ENCODE data around the gene NOXRED1. TPM values are rescaled to one million over a fixed set of nuclear protein-coding genes. Genes with fewer than 3 reads are reported as not detected.

The NOXRED1 gene
- total and polyA plus RNA-seq, 2 donors (not counting 1 experiment from before 2014, with no cell fraction given), result 0.42 to 1.5 TPM

DNA sequence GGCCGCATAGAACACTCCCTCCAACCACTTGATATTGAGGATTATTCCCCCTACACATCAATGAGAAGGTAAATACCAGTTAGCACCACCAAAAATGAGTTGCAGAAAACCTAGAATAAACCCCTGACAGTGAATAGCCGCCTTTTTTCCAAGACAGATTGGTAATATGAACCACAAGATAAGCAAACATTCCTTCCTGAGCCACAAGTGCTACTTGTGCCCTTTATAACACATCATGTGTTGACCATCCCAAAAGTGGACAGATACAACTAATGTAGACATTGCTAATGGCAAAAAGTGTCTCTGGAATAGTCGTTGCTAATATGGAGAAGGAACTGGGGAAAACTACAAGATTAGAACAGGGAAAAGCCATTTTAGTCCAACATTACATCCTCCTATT, 17.2 kb downstream of the NOXRED1 start:
- Histone ChIP-seq H2AFZ (ENCODE audit: insufficient read depth, low read depth, low read length, poor library complexity, severe bottlenecking) (no peak overlapping the region), H3K9ac (ENCODE audit: low read length) (no peak overlapping the region), H3K4me2 (replicated peaks; ENCODE audit: low read depth, low read length, poor library complexity, severe bottlenecking) (no peak overlapping the region), H3K9me3 (ENCODE audit: control extremely low read depth in 1 of 3, control insufficient read depth in 2 of 3, insufficient read depth in 1 of 3, low read length in 2 of 3) (no peaks in the 10 kb centered on the region), H3K4me1 (ENCODE audit: control insufficient read depth in 2 of 2, insufficient read depth in 2 of 2, low read length in 2 of 2) (peaks cover 5 to 7% of the 10 kb centered on the region in 2 donors), H3K27me3 (replicated peaks in 1 of 4; ENCODE audit: control extremely low read depth in 1 of 4, control insufficient read depth in 3 of 4, insufficient read depth in 4 of 4, low read length in 3 of 4) (no peaks in the 10 kb centered on the region), H3K36me3 (replicated peaks in 1 of 2; ENCODE audit: control extremely low read depth in 1 of 2, control insufficient read depth in 1 of 2, extremely low read depth in 1 of 2, insufficient read depth in 2 of 2, low read length in 1 of 2) (no peaks in the 10 kb centered on the region), H4K20me1 (ENCODE audit: control insufficient read depth, insufficient read depth, low read length, poor library complexity, severe bottlenecking) (no peaks in the 10 kb centered on the region), H3K79me2 (ENCODE audit: control insufficient read depth, insufficient read depth, low read length) (no peaks in the 10 kb centered on the region), H3K4me3 (ENCODE audit: control extremely low read depth in 1 of 5, extremely low read depth in 1 of 5, insufficient read depth in 1 of 5, low read depth in 2 of 5, low read length in 4 of 5) (no peak overlapping the region), H3K27ac (ENCODE audit: low read length in 2 of 2) (no peak overlapping the region)
- TF ChIP-seq, protein P1, sequence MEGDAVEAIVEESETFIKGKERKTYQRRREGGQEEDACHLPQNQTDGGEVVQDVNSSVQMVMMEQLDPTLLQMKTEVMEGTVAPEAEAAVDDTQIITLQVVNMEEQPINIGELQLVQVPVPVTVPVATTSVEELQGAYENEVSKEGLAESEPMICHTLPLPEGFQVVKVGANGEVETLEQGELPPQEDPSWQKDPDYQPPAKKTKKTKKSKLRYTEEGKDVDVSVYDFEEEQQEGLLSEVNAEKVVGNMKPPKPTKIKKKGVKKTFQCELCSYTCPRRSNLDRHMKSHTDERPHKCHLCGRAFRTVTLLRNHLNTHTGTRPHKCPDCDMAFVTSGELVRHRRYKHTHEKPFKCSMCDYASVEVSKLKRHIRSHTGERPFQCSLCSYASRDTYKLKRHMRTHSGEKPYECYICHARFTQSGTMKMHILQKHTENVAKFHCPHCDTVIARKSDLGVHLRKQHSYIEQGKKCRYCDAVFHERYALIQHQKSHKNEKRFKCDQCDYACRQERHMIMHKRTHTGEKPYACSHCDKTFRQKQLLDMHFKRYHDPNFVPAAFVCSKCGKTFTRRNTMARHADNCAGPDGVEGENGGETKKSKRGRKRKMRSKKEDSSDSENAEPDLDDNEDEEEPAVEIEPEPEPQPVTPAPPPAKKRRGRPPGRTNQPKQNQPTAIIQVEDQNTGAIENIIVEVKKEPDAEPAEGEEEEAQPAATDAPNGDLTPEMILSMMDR (IDR thresholded peaks at IDR 0.05), result no peak
- TF ChIP-seq EZH2 (IDR thresholded peaks at IDR 0.05; ENCODE audit: borderline replicate concordance, insufficient read depth, low read depth, low read length, poor library complexity, severe bottlenecking), result no peak
- Mint-ChIP-seq H3K4me1 (peaks cover 12% of the 10 kb centered on the region), H3K4me3 (no peak overlapping the region), H3K9me3 (ENCODE audit: insufficient read depth) (no peaks in the 10 kb centered on the region), H3K27ac (no peak overlapping the region), H3K27me3 (no peaks in the 10 kb centered on the region)
- WGBS (ENCODE audit: insufficient coverage), result 67% methylated on average over 1 of the region's 3 CpGs
- ATAC-seq (ENCODE audit: low read depth) (no peak), DNase-seq (no peak)
- ChIA-PET CTCF (interaction anchor here (3.4 kb wide), 1 partner anchor 90 kb away, joined by 11 read pairs; no protein-coding TSS in a partner anchor), POLR2A (no interaction called here)
- intact Hi-C loops (cut with micrococcal nuclease), result no loop called here

DNA sequence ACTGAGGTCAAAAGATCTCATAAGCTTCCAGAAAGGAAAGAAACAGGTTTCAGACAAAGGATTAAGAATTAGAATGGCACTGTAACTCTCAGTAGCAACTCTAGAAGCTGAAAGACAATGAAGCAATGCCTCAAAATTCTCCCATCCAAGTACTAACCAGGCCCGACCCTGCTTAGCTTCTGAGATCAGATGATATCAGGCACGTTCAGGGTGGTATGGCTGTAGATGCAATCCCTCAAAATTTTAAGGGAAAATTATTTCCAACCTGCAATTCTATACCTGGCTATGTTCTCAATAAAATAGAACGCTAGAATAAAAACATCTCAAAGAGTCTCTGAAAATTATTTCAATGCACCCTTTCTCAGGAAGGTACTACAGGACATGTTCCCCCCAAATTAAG, 19.6 kb downstream of the NOXRED1 start:
- POLR2A ChIA-PET, result no interaction called here
- Mint-ChIP-seq H3K27ac (no peak overlapping the region), H3K27me3 (no peaks in the 10 kb centered on the region), H3K4me3 (no peak overlapping the region), H3K9me3 (ENCODE audit: insufficient read depth) (no peaks in the 10 kb centered on the region), H3K4me1 (peaks cover 12% of the 10 kb centered on the region)
- no peak overlapping the region for H3K27ac ChIP-seq (ENCODE audit: low read length in 2 of 2)
- DNase-seq, result no peak
- no peaks in the 10 kb centered on the region for H3K9me3 ChIP-seq (ENCODE audit: control extremely low read depth in 1 of 3, control insufficient read depth in 2 of 3, insufficient read depth in 1 of 3, low read length in 2 of 3)
- H3K36me3 ChIP-seq (replicated peaks in 1 of 2; ENCODE audit: control extremely low read depth in 1 of 2, control insufficient read depth in 1 of 2, extremely low read depth in 1 of 2, insufficient read depth in 2 of 2, low read length in 1 of 2), result no peaks in the 10 kb centered on the region
- no peak overlapping the region for H3K4me3 ChIP-seq (ENCODE audit: control extremely low read depth in 1 of 5, extremely low read depth in 1 of 5, insufficient read depth in 1 of 5, low read depth in 2 of 5, low read length in 4 of 5)
- H3K9ac ChIP-seq (ENCODE audit: low read length), result no peak overlapping the region
- intact Hi-C loops (cut with micrococcal nuclease), result no loop called here
- no peaks in the 10 kb centered on the region for H3K79me2 ChIP-seq (ENCODE audit: control insufficient read depth, insufficient read depth, low read length)
- peaks cover 5 to 7% of the 10 kb centered on the region in 2 donors for H3K4me1 ChIP-seq (ENCODE audit: control insufficient read depth in 2 of 2, insufficient read depth in 2 of 2, low read length in 2 of 2)
- CTCF ChIA-PET, result no interaction called here
- H3K27me3 ChIP-seq (replicated peaks in 1 of 4; ENCODE audit: control extremely low read depth in 1 of 4, control insufficient read depth in 3 of 4, insufficient read depth in 4 of 4, low read length in 3 of 4), result no peaks in the 10 kb centered on the region
- TF ChIP-seq, protein P1 (IDR thresholded peaks at IDR 0.05), result no peak
- no peak for TF ChIP-seq EZH2 (IDR thresholded peaks at IDR 0.05; ENCODE audit: borderline replicate concordance, insufficient read depth, low read depth, low read length, poor library complexity, severe bottlenecking)
- WGBS (ENCODE audit: insufficient coverage), result 88% methylated on average over 1 of the region's 3 CpGs
- no peak overlapping the region for H3K4me2 ChIP-seq (replicated peaks; ENCODE audit: low read depth, low read length, poor library complexity, severe bottlenecking)
- no peaks in the 10 kb centered on the region for H4K20me1 ChIP-seq (ENCODE audit: control insufficient read depth, insufficient read depth, low read length, poor library complexity, severe bottlenecking)
- H2AFZ ChIP-seq (ENCODE audit: insufficient read depth, low read depth, low read length, poor library complexity, severe bottlenecking), result no peak overlapping the region
- no peak for ATAC-seq (ENCODE audit: low read depth)

Data from B cell (primary cell).